NCI-H2107 treated with DMSO at 0.1 percent for 48 hours (cell line): Measurements from ENCODE around the gene NBPF20.
"Not testable (repeated sequence)": the region's sequence is repeated elsewhere in the genome, so short reads cannot be mapped to it uniquely, and the experiment has no call there.

Experiments used
- DNase-seq: peaks from one replicate; lab custom pipeline; 2025; ENCODE audit not compliant: unreplicated experiment; lab: John Stamatoyannopoulos, UW

NBPF20 gene

GRCh38 chr1:145430830-145431229, 5.4 kb upstream of the NBPF20 start:
- not testable (repeated sequence) for DNase-seq

- not testable (repeated sequence) for DNase-seq
Observed at GRCh38 chr1:145429329-145429728, 3.9 kb upstream of the NBPF20 start.

GRCh38 chr1:145424612-145425435, 579 bp downstream of the NBPF20 start:
- not testable (repeated sequence) for DNase-seq

GRCh38 chr1:145415149-145415548, 10.3 kb downstream of the NBPF20 start:
- not testable (repeated sequence) for DNase-seq

- DNase-seq, result not testable (repeated sequence)
Observed at GRCh38 chr1:145407266-145407665, 18.1 kb downstream of the NBPF20 start.

GRCh38 chr1:145404949-145405348, 20.5 kb downstream of the NBPF20 start:
- not testable (repeated sequence) for DNase-seq

- DNase-seq, result not testable (repeated sequence)
Observed at GRCh38 chr1:145400701-145401100, 24.7 kb downstream of the NBPF20 start.
